GM18499 (cell line): Measurements from ENCODE around the gene HTR5A.
"Not testable (repeated sequence)": the region's sequence is repeated elsewhere in the genome, so short reads cannot be mapped to it uniquely, and the experiment has no call there.

Experiments used
- ATAC-seq: cut with Tn5 transposase; IDR thresholded peaks from one replicate; pipeline ENCODE4 v1.9.1; 2021; ENCODE audit warnings: moderate number of reproducible peaks; ENCODE audit not compliant: insufficient read depth, unreplicated experiment

Gene HTR5A

GRCh38 chr7:155069992-155070751 lies at the start of gene HTR5A:
HTR5A (plus strand) TSS chr7:155070324; CDS start chr7:155070900, 576 bp downstream.
- ATAC-seq, result peak; percentile 79

- no peak for ATAC-seq
Measured at GRCh38 chr7:155020996-155021395, 49.1 kb upstream of the HTR5A start.

GRCh38 chr7:155021699-155022145 lies 48.4 kb upstream of the HTR5A start:
- no peak for ATAC-seq

- ATAC-seq, result no peak
Measured at GRCh38 chr7:155027879-155028278, 42.2 kb upstream of the HTR5A start.

- ATAC-seq, result no peak
Measured at GRCh38 chr7:155032978-155033377, 37.1 kb upstream of the HTR5A start.

- not testable (repeated sequence) for ATAC-seq
Measured at GRCh38 chr7:155034495-155034894, 35.6 kb upstream of the HTR5A start.

GRCh38 chr7:155038335-155038734 lies 31.8 kb upstream of the HTR5A start:
- ATAC-seq, result no peak

- no peak for ATAC-seq
Measured at GRCh38 chr7:155043756-155044155, 26.4 kb upstream of the HTR5A start.

GRCh38 chr7:155048006-155048405 lies 22.1 kb upstream of the HTR5A start:
- ATAC-seq, result no peak

- no peak for ATAC-seq
Measured at GRCh38 chr7:155051355-155051754, 18.8 kb upstream of the HTR5A start.

- no peak for ATAC-seq
Measured at GRCh38 chr7:155053002-155053401, 17.1 kb upstream of the HTR5A start.

GRCh38 chr7:155054761-155055160 lies 15.4 kb upstream of the HTR5A start:
- no peak for ATAC-seq

GRCh38 chr7:155057076-155057475 lies 13.0 kb upstream of the HTR5A start:
- no peak for ATAC-seq

- ATAC-seq, result no peak
Measured at GRCh38 chr7:155058896-155059295, 11.2 kb upstream of the HTR5A start.

GRCh38 chr7:155059703-155060102 lies 10.4 kb upstream of the HTR5A start:
- ATAC-seq, result no peak

- ATAC-seq, result no peak
Measured at GRCh38 chr7:155062411-155062810, 7.7 kb upstream of the HTR5A start.

- no peak for ATAC-seq
Measured at GRCh38 chr7:155064186-155064585, 5.9 kb upstream of the HTR5A start.

GRCh38 chr7:155066417-155066950 lies 3.6 kb upstream of the HTR5A start:
- ATAC-seq, result no peak

- ATAC-seq, result no peak
Measured at GRCh38 chr7:155071121-155071651, 1.1 kb downstream of the HTR5A start.

GRCh38 chr7:155071916-155072571 lies 1.9 kb downstream of the HTR5A start:
- no peak for ATAC-seq

GRCh38 chr7:155073922-155074321 lies 3.8 kb downstream of the HTR5A start:
- no peak for ATAC-seq
